Activated T-helper 9 cell treated with anti-CD3 and anti-CD28 coated beads, Interleukin-2, amount 50 U/mL, for 16 hours (primary cell): ENCODE results near the gene HIPK4.
"Not testable (repeated sequence)": the region's sequence is repeated elsewhere in the genome, so short reads cannot be mapped to it uniquely, and the experiment has no call there.

Source experiments
- DNase-seq: peaks from one replicate; pipeline ENCODE4 v3.0.0-alpha.2; 2020; ENCODE audit warnings: low read depth

The HIPK4 gene, protein sequence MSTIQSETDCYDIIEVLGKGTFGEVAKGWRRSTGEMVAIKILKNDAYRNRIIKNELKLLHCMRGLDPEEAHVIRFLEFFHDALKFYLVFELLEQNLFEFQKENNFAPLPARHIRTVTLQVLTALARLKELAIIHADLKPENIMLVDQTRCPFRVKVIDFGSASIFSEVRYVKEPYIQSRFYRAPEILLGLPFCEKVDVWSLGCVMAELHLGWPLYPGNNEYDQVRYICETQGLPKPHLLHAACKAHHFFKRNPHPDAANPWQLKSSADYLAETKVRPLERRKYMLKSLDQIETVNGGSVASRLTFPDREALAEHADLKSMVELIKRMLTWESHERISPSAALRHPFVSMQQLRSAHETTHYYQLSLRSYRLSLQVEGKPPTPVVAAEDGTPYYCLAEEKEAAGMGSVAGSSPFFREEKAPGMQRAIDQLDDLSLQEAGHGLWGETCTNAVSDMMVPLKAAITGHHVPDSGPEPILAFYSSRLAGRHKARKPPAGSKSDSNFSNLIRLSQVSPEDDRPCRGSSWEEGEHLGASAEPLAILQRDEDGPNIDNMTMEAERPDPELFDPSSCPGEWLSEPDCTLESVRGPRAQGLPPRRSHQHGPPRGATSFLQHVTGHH

DNA sequence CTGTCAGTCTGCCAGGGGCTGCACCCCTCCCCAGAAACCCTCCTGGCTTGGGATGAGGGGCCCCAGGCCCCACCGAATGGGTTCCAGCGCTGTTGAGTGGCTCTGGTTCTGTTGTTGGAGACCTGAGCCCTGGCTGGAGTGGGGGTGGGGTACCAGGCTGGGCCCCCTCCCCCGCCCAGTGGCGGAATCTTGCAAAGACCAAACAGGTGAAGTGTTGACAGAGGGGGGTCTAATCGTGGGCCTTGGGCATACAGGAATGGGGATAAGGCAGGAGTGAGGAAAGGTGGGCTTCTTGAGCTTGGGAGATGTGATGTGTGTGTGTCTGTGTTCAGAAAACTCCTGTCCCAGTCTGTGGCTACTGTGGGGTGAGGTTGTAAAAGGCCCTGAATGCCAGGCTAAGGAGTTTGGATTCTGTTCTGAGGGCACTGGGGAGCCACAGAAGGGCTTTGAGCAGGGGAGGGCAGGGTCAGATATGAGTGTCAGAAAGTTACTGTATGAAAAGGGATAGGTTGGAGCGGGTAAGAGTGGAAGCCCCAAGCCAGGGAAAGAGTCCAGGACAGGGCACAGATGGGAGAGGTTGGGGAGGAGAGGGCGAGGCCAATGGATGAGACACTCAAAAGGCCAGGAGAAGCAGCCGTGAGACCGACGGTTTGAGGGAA lies at the start of gene HIPK4:
HIPK4 (minus strand) TSS at position 98 of the 659 bp plus-strand sequence. CDS start 279 bp downstream, outside the sequence.
- DNase-seq: no peak

- no peak for DNase-seq
These were observed 48.3 kb upstream of the HIPK4 start for GRCh38 chr19:40438284-40438683.

GRCh38 chr19:40433391-40434216 lies 43.6 kb upstream of the HIPK4 start:
- DNase-seq: peak; percentile 35

DNA sequence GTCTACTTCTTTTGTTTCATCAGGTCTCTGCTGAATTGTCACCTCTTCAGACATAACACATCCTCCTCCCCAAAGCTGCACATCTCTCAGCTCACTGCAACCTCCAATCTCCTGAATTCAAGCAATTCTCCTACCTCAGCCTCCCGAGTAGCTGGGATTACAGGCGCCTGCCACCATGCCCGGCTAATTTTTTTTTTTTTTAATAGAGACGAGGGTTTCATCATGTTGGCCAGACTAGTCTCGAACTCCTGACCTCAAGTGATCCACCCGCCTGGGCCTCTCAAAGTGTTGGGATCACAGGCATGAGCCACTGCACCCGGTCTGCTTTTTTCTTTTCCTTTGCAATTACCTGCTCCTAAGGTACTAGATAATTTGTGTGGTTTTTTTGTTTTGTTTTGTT lies 42.8 kb upstream of the HIPK4 start:
- not testable (repeated sequence) for DNase-seq

- DNase-seq: no peak
These were observed 41.7 kb upstream of the HIPK4 start for GRCh38 chr19:40431698-40432097.

GRCh38 chr19:40430242-40430641 lies 40.3 kb upstream of the HIPK4 start:
- not testable (repeated sequence) for DNase-seq

- not testable (repeated sequence) for DNase-seq
These were observed 38.2 kb upstream of the HIPK4 start for GRCh38 chr19:40428197-40428596.

GRCh38 chr19:40425450-40426287 lies 35.7 kb upstream of the HIPK4 start, which contains the start of gene SERTAD1:
SERTAD1 (minus strand) TSS chr19:40425992; CDS start chr19:40423546, 2,446 bp downstream.
- DNase-seq: peak; percentile 100

DNA sequence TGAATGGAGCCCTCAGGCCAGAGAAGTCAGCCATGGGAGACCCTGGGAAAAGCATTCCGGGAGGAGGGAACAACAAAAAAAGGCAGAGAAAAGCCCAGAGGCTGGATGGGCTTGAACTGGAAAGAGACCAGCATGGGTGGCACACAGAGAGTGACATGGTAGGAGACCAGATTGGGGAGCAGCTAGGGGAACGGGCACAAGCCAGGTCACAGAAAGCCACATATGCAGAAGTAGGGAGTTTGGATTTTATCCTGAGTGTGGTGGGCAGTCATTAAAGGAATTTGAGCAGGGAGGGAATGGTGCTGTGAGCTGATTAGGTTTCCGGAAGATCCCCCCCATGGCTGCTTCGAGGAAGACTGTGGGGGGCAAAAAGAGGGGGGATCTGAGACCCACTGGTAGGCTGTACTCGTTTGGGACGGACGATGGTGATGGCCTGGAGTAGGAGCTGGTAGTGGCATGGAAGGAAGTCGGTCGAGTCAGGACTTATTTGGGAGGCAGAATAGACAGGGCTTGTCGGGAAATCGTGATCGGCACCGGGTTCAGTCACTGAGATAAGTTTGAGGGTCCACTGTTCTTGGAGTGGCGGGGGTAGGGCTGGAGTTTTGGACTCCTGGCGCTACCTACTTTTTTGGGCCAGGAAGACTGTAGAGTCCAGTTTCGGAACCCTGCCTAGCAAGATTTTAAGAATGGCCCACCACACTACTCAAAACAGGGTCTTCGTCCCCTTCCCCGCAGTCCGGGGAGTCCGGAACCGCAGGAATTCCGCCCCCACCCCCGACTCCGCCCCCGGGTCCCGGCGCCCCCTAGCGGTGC lies 34.9 kb upstream of the HIPK4 start:
- no peak for DNase-seq

- DNase-seq: no peak
These were observed 34.0 kb upstream of the HIPK4 start for GRCh38 chr19:40423938-40424337.

DNA sequence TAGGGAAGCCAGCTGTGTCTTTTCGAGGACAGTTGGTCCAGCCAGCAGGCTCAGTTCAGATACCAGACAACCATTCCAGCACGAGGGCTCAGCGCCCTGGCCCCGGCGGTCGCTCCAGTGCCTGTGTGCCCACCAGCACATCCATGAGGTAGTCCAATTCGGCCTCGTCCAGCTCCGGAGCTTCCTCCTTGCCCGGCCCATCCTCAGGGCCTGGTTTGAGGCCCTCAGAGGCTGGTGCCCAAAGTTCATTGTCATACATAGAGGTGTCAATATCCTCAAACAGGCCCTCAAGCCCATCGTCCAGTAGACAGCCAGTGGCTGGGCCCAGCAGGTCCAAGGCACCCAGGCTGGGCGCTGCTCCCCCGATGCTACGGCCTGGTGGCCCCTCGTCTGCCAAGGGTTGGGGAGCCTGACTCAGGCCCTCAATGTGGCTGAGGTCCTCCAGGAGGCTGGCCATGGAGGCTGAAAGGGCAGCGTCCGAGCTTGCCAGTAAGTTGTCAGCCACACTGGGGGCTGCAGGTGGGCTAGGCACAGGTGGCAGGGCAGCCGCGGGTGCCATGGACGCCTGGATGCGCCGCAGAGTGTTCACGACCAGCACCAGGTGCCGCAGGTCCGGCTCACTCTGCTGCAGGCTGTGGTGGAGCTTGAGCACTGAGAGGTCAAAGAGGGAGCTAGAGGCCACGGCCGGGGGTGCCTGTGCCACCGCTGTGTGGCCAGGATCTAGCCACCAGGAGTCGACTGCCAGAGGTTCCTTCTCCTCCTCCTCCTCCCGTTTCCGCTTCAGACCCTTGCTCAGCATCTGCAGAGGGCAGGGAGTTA lies 33.0 kb upstream of the HIPK4 start:
- no peak for DNase-seq

DNA sequence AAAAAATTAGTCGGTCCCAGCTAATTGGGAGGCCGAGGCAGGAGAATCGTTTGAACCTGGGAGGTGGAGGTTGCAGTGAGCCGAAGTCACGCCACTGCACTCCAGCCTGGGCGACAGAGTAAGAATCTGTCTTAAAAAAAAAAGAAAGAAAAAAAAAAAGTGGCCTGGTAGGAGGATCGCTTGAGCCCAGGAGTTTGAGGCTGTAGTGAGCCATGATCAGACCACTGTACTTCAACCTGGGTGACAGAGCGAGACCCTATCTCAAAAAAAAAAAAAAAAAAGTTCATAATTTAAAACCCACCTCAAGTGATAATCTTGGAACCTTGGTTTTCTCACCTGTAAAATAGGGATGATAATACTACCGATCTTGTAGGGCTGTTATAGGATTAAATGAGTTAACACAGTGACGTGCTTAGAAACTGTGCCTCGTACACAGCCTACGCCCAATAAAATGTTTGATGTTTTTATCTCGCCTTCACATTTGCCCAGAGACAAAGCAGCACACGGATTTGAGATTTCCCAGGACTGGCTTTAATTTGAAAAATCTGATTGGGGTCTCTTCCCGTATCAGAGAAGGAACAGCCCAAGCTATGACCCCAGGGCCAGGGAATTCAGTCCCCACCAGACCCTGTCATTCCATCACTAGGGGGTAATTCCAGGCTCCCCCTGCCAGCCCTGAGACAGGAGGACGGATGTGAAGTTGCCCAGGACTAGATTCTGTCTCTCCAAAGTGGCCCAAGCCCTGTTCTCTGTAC lies 32.2 kb upstream of the HIPK4 start:
- no peak for DNase-seq

DNA sequence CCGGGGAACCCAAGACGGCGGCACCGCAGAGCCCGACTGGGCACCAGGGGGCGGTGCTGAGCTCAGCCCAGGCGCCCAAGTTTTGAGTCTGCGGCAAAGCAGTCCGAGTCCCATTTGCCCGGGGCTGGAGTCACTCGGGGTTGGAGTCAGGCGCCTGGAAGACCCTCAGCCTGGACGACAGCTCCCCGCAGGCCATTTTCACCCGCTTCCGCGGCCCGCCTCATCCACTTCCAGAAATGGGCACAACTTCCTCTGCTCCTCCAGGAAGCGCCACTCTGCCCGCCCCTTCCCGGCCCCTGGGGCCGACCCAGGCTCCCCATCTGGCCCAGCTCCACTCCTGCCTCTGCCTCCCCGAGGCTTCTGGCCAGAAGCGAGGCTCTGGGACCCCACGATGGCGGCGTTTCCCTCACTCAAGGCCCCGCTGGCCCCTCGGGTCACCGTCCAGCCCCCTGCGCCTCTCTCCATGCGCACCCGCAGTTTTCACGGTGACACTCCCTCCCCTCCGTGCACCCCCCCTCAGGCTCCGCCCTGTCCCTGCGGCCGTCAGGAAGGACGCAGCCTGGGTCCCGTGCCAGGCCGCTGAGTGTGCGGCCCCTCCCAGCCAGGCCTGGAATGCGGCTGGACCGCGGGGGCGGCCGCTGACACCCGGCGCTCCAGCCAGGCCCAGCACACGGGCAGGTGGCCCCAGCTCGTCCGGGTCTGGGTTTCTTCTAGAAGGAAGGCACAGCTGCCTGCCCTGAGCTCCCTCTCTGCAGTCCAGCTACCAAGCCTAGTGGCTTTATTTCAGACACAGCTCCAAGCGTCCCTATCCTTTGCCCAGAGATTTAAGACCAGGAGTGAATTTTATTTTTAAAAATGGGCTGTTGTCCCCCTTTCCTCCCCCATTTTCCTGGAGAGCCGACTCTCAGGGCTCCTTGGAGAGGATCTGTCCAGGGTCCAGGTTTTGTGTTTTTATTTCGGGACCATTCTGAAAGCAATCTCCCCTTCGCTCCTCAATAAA lies 31.1 kb upstream of the HIPK4 start:
- peak; percentile 61 for DNase-seq

- no peak for DNase-seq
These were observed 30.4 kb upstream of the HIPK4 start for GRCh38 chr19:40420451-40420765.

DNA sequence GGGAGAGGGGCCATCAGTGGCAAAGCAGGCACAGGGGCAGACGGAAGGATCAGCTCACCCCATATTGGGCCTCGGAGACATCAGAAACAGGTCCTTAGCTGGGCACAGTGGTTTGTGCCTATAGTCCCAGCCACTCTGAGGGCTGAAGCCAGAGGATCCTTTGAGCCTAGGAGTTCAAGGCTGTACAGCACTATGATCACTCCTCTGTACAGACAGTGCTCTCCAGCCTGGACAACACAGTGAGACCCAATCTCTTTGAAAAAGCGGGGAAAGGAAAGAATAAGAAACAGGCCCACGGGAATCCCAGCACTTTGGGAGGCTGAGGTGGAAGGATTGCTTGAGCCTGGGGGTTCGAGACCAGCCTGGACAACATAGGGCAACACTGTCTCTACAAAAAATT lies 29.8 kb upstream of the HIPK4 start:
- no peak for DNase-seq

GRCh38 chr19:40419066-40419612 lies 29.2 kb upstream of the HIPK4 start:
- DNase-seq: no peak

GRCh38 chr19:40418040-40418439 lies 28.1 kb upstream of the HIPK4 start:
- DNase-seq: no peak
